ENCODE results near the gene TRIM29.

The TRIM29 gene

GRCh38 chr11:120169981-120170698 lies 32.2 kb upstream of the TRIM29 start:
- TF ChIP-seq, protein P1, sequence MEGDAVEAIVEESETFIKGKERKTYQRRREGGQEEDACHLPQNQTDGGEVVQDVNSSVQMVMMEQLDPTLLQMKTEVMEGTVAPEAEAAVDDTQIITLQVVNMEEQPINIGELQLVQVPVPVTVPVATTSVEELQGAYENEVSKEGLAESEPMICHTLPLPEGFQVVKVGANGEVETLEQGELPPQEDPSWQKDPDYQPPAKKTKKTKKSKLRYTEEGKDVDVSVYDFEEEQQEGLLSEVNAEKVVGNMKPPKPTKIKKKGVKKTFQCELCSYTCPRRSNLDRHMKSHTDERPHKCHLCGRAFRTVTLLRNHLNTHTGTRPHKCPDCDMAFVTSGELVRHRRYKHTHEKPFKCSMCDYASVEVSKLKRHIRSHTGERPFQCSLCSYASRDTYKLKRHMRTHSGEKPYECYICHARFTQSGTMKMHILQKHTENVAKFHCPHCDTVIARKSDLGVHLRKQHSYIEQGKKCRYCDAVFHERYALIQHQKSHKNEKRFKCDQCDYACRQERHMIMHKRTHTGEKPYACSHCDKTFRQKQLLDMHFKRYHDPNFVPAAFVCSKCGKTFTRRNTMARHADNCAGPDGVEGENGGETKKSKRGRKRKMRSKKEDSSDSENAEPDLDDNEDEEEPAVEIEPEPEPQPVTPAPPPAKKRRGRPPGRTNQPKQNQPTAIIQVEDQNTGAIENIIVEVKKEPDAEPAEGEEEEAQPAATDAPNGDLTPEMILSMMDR (IDR thresholded peaks at IDR 0.05; ENCODE audit: borderline replicate concordance, insufficient read depth, low read depth, low read length), result no peak
- H3K4me3 ChIP-seq (ENCODE audit: low read depth, low read length), result no peak overlapping the region

DNA sequence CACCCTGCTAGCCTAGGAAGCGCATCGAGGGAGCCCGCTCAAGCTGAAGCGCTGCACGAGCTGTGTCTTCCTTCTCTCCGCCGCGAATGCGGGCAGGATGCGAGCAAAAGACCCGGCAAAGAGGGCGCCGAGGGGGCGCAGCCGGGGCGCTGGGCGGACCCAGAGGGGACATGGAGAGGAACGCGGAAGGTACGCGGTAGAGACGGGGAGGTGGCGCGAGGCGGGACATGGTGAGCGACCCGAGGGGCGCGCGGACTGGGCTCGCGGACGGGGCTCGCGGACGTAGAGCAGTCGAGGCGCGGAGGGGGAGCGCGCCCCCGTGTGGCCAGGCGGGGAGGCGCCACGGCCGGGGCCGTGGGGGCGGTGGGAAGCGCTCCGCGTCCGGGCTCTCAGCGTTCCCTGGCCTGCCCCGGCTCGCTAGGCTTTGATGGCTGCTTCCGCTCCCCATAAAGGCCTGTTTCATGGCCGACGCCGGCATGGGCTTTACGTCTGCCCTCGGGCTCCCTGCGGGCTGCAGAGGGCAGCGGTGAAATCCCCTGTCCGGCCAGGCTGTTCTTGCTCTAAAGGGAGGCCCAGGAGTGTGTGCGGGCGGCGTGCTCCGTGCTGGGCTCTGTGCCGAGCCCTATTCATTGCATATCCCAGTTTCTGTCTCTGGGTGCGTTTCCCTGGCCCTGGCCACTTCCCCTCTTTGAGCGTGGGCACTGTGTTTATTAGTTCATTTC lies 31.2 kb upstream of the TRIM29 start:
- TF ChIP-seq, protein P1 (IDR thresholded peaks at IDR 0.05; ENCODE audit: borderline replicate concordance, insufficient read depth, low read depth, low read length), result peak; percentile 95
- H3K4me3 ChIP-seq (ENCODE audit: low read depth, low read length), result no peak overlapping the region

- TF ChIP-seq, protein P1 (IDR thresholded peaks at IDR 0.05; ENCODE audit: borderline replicate concordance, insufficient read depth, low read depth, low read length), result no peak
- H3K4me3 ChIP-seq (ENCODE audit: low read depth, low read length), result no peak overlapping the region
Observed at GRCh38 chr11:120168108-120168959, 30.4 kb upstream of the TRIM29 start.

DNA sequence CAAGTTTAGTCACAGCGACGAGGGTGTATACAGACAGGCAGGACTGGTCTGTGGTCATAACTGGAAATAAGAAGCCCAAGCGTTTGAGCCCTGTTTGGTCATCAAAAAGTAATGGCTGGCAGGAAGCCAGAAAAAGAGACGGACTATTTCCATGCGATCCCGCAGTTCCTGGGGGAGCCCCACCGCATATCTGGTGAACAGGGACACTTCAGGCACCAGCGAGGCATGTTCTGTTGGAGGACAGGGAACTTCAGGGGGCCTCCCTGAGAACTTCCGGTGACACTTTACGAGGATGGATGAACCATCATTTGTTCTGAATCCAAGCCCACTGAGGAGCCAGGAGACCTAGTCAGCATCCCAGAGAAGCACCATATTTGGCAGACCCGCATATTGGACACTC lies 29.7 kb upstream of the TRIM29 start:
- H3K4me3 ChIP-seq (ENCODE audit: low read depth, low read length), result no peak overlapping the region
- TF ChIP-seq, protein P1 (IDR thresholded peaks at IDR 0.05; ENCODE audit: borderline replicate concordance, insufficient read depth, low read depth, low read length), result no peak

DNA sequence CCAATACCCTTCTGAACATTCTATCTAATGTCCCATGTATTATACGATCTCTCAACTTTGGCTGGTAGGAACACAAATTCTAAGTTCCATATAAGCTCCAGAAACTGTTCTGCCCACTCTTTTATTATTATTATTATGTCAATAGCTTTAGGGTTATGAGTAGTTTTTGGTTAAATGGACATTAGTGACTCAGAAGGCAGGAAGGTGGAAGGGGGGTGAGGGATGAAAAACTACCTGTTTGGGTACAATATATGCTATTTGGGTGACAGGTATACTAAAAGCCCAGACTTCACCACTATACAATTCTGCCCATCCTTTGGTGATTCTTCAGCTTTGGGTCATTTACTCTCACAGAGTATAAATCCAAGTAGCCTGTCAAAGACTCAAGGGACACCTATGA lies 22.5 kb upstream of the TRIM29 start:
- TF ChIP-seq, protein P1 (IDR thresholded peaks at IDR 0.05; ENCODE audit: borderline replicate concordance, insufficient read depth, low read depth, low read length), result no peak
- H3K4me3 ChIP-seq (ENCODE audit: low read depth, low read length), result no peak overlapping the region

DNA sequence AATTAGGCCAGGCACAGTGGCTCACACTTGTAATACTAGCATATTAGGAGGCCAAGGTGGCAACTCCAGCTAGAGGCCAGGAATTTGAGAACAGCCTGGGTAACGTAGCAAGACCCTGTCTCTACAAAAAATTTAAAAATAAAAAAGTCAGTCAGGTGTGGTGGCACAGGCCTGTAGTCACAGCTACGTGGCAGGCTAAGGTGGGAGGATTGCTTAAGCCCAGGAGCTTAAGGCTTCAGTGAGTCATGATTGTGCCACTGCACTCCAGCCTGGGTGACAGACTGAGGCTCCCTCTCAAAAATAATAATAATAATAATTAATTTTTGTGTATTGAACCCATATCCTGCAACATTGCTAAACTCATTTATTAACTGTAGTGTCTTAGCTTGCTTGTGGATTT lies 15.3 kb upstream of the TRIM29 start:
- TF ChIP-seq, protein P1 (IDR thresholded peaks at IDR 0.05; ENCODE audit: borderline replicate concordance, insufficient read depth, low read depth, low read length), result no peak

More for the DNA sequence above, 15.3 kb upstream of the TRIM29 start:
- H3K4me3 ChIP-seq (ENCODE audit: low read depth, low read length), result no peak overlapping the region
